ENCODE measurements around the gene DNAJC21. TPM values are rescaled to one million over a fixed set of nuclear protein-coding genes. Genes with fewer than 3 reads are reported as not detected.
"Not testable (repeated sequence)": the region's sequence is repeated elsewhere in the genome, so short reads cannot be mapped to it uniquely, and the experiment has no call there.

DNAJC21 gene
- total and polyA plus RNA-seq, 2 of the 4 experiments (the other 2 are of a cell fraction) = 8.8 to 12.7 TPM

DNA sequence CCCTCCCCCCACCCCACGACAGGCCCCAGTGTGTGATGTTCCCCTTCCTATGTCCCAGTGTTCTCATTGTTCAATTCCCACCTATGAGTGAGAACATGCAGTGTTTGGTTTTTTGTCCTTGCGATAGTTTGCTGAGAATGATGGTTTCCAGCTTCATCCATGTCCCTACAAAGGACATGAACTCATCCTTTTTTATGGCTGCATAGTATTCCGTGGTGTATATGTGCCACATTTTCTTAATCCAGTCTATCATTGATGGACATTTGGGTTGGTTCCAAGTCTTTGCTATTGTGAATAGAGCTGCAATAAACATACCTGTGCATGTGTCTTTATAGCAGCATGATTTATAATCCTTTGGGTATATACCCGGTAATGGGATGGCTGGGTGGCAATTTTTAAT is 42.3 kb downstream of the DNAJC21 start:
- POLR2A ChIA-PET (ENCODE audit: unreplicated experiment); H3K79me1 ChIP-seq (ENCODE audit: low read depth in 1 of 2, low read length in 2 of 2); in situ Hi-C loops (cut with MboI; ENCODE audit: low sequenced_read_pairs); H2BK15ac ChIP-seq (ENCODE audit: low read depth, low read length); BruUV-seq (replicated peaks); ATAC-seq (ENCODE audit: low read depth); H3K14ac ChIP-seq (replicated peaks; ENCODE audit: low read depth, low read length); CTCF ChIA-PET; dilution Hi-C loops (cut with HindIII; ENCODE audit: low sequenced_read_pairs, unreplicated experiment); H4K91ac ChIP-seq (ENCODE audit: insufficient read depth, low read depth, low read length); H2AK5ac ChIP-seq (ENCODE audit: low read depth, low read length); H3K56ac ChIP-seq (ENCODE audit: extremely low read depth, insufficient read depth, low read length); H2AK9ac ChIP-seq (replicated peaks; ENCODE audit: low read depth, low read length, poor library complexity); H3K27me3 ChIP-seq (ENCODE audit: control insufficient read depth, insufficient read depth, low read length); H3K36me3 ChIP-seq (ENCODE audit: control insufficient read depth, insufficient read depth, low read length); H3K9ac ChIP-seq (ENCODE audit: low read depth, low read length); H3K27ac ChIP-seq (ENCODE audit: insufficient read depth, low read length); H4K20me1 ChIP-seq (ENCODE audit: insufficient read depth, low read length); H3K4ac ChIP-seq (ENCODE audit: low read depth, low read length); H3K9me1 ChIP-seq (ENCODE audit: insufficient read depth, low read length); H2BK120ac ChIP-seq (ENCODE audit: low read depth, low read length); H4K8ac ChIP-seq (ENCODE audit: low read depth in 2 of 2, low read length in 2 of 2); H3K18ac ChIP-seq (ENCODE audit: low read depth, low read length); H4K5ac ChIP-seq (ENCODE audit: low read depth, low read length); H3K9me3 ChIP-seq (ENCODE audit: control insufficient read depth, insufficient read depth, low read length); H2AFZ ChIP-seq (replicated peaks; ENCODE audit: low read length, poor library complexity); H3K23ac ChIP-seq (ENCODE audit: low read depth, low read length); H3K4me2 ChIP-seq (ENCODE audit: low read depth, low read length); H3K4me3 ChIP-seq (ENCODE audit: insufficient read depth, low read depth, low read length); H2BK5ac ChIP-seq (ENCODE audit: low read depth, low read length, poor library complexity, severe bottlenecking); H2BK20ac ChIP-seq (ENCODE audit: low read depth, low read length); DNase-seq; H3K4me1 ChIP-seq (ENCODE audit: control insufficient read depth, insufficient read depth, low read length); intact Hi-C loops (cut with micrococcal nuclease): not testable (repeated sequence)
- no CpG with 5 or more reads among the region's 4 CpGs for WGBS, 2 experiments (ENCODE audit: extremely low coverage in 2 of 2, insufficient read length in 1 of 2)

Data from IMR-90 (cell line).